H9 (cell line): ENCODE results near the gene USP40. TPM values are rescaled to one million over a fixed set of nuclear protein-coding genes. Genes with fewer than 3 reads are reported as not detected.

Experiments used
- DNase-seq: peaks from one replicate; pipeline ENCODE4 v3.0.0-alpha.2; 2017
- H2AFZ ChIP-seq: one replicate; pipeline ENCODE4 v1.6.1; 2013; ENCODE audit warnings: mild to moderate bottlenecking, low read length, control low read depth, moderate library complexity
- H2AK5ac ChIP-seq: 2 replicates; pipeline ENCODE4 v1.6.1; 2013; ENCODE audit warnings: low read length, control low read depth, mixed read lengths; ENCODE audit not compliant: insufficient read length
- H2BK120ac ChIP-seq: one replicate; pipeline ENCODE4 v1.6.1; 2013; ENCODE audit warnings: low read depth, mild to moderate bottlenecking, low read length, control low read depth, inconsistent platforms; ENCODE audit not compliant: poor library complexity, severe bottlenecking
- H2BK12ac ChIP-seq: 2 replicates; pipeline ENCODE4 v1.6.1; 2013; ENCODE audit warnings: low read length, control low read depth, mixed read lengths, low read depth; ENCODE audit not compliant: insufficient read length
- H2BK15ac ChIP-seq: 2 replicates; pipeline ENCODE4 v1.6.1; 2013; ENCODE audit warnings: low read depth, low read length, control low read depth
- H2BK20ac ChIP-seq: one replicate; pipeline ENCODE4 v1.6.1; 2013; ENCODE audit warnings: low read depth, mild to moderate bottlenecking, low read length, control low read depth, inconsistent platforms; ENCODE audit not compliant: poor library complexity, severe bottlenecking
- H2BK5ac ChIP-seq: 2 replicates; pipeline ENCODE4 v1.6.1; 2013; ENCODE audit warnings: low read length, control low read depth, mixed read lengths; ENCODE audit not compliant: insufficient read length
- H3K14ac ChIP-seq: 2 replicates; pipeline ENCODE4 v1.6.1; 2013; ENCODE audit warnings: low read length, control low read depth; ENCODE audit not compliant: insufficient read depth
- H3K18ac ChIP-seq: 2 replicates; pipeline ENCODE4 v1.6.1; 2013; ENCODE audit warnings: low read depth, mild to moderate bottlenecking, mixed read lengths, low read length, control low read depth; ENCODE audit not compliant: insufficient read length
- H3K23ac ChIP-seq: 2 replicates; pipeline ENCODE4 v1.6.1; 2013; ENCODE audit warnings: low read length, control low read depth, mixed read lengths, low read depth; ENCODE audit not compliant: insufficient read length
- H3K23me2 ChIP-seq: 2 replicates; pipeline ENCODE4 v1.6.1; 2013; ENCODE audit warnings: low read depth, mild to moderate bottlenecking, mixed read lengths, low read length, control low read depth; ENCODE audit not compliant: insufficient read length, poor library complexity, severe bottlenecking
- H3K27ac ChIP-seq: 2 replicates; pipeline ENCODE4 v1.5.1; 2013; ENCODE audit warnings: low read length, control low read depth, mixed read lengths, low read depth; ENCODE audit not compliant: insufficient read length
- H3K27me3 ChIP-seq: 2 replicates; pipeline ENCODE4 v1.6.1; 2013; ENCODE audit warnings: low read length, control low read depth, inconsistent platforms; ENCODE audit not compliant: insufficient read depth
- H3K4ac ChIP-seq: 2 replicates; pipeline ENCODE4 v1.6.1; 2013; ENCODE audit warnings: low read depth, mild to moderate bottlenecking, control low read depth, inconsistent platforms, low read length, moderate library complexity
- H3K4me1 ChIP-seq: 2 replicates; pipeline ENCODE4 v1.6.1; 2013; ENCODE audit warnings: low read length, control low read depth, inconsistent platforms; ENCODE audit not compliant: insufficient read depth
- H3K4me2 ChIP-seq: 2 replicates; pipeline ENCODE4 v1.6.1; 2013; ENCODE audit warnings: low read length, control low read depth, mixed read lengths; ENCODE audit not compliant: insufficient read length, insufficient read depth
- H3K56ac ChIP-seq: 2 replicates; pipeline ENCODE4 v1.6.1; 2013; ENCODE audit warnings: low read depth, mild to moderate bottlenecking, mixed read lengths, low read length, control low read depth; ENCODE audit not compliant: insufficient read length
- H3K79me1 ChIP-seq: 2 replicates; pipeline ENCODE4 v1.6.1; 2013; ENCODE audit warnings: low read depth, mild to moderate bottlenecking, moderate library complexity, low read length, control low read depth, inconsistent platforms; ENCODE audit not compliant: insufficient read depth, poor library complexity, severe bottlenecking
- H3K79me2 ChIP-seq: 2 replicates; pipeline ENCODE4 v1.6.1; 2013; ENCODE audit warnings: low read length, control low read depth, inconsistent platforms; ENCODE audit not compliant: insufficient read depth
- H3K9ac ChIP-seq: 2 replicates; pipeline ENCODE4 v1.6.1; 2013; ENCODE audit warnings: low read length, control low read depth, mixed read lengths; ENCODE audit not compliant: insufficient read length; ENCODE audit errors: extremely low read depth
- H3K9me3 ChIP-seq: one replicate; pipeline ENCODE4 v1.6.1; 2013; ENCODE audit warnings: low read depth, low read length, inconsistent platforms; ENCODE audit not compliant: control insufficient read depth
- H3T11ph ChIP-seq: one replicate; pipeline ENCODE4 v1.6.1; 2013; ENCODE audit warnings: mild to moderate bottlenecking, low read length, control low read depth, inconsistent platforms
- H4K20me1 ChIP-seq: one replicate; pipeline ENCODE4 v1.6.1; 2013; ENCODE audit not compliant: control insufficient read depth, insufficient read length, insufficient read depth
- H4K5ac ChIP-seq: 2 replicates; pipeline ENCODE4 v1.6.1; 2013; ENCODE audit warnings: low read depth, mild to moderate bottlenecking, mixed read lengths, low read length, control low read depth; ENCODE audit not compliant: insufficient read length
- H4K8ac ChIP-seq: replicated peaks from 2 replicates; pipeline ENCODE4 v1.6.1; 2013; ENCODE audit warnings: low read length, control low read depth, mixed read lengths, low read depth; ENCODE audit not compliant: insufficient read length
- H4K91ac ChIP-seq: 2 replicates; pipeline ENCODE4 v1.6.1; 2013; ENCODE audit warnings: low read depth, mild to moderate bottlenecking, moderate library complexity, mixed read lengths, low read length, control low read depth; ENCODE audit not compliant: insufficient read length
- H3K27ac Mint-ChIP-seq, 3 experiments: 2 replicates in 2 of 3; 3 replicates in 1 of 3; pipeline ENCODE4 v1.8.0; 2020 to 2021; ENCODE audit warnings: mixed read lengths in 3 of 3, mild to moderate bottlenecking in 1 of 3, moderate library complexity in 1 of 3
- H3K27me3 Mint-ChIP-seq: 2 replicates; pipeline ENCODE4 v1.8.0; 2021; ENCODE audit warnings: low read depth, mild to moderate bottlenecking, moderate library complexity, mixed read lengths
- H3K36me3 Mint-ChIP-seq, 3 experiments: 2 replicates in 2 of 3; 3 replicates in 1 of 3; pipeline ENCODE4 v1.8.0; 2020 to 2021; ENCODE audit warnings: low read depth in 3 of 3, mixed read lengths in 3 of 3; ENCODE audit not compliant: insufficient read depth in 1 of 3
- H3K4me1 Mint-ChIP-seq, 2 experiments: 2 replicates each; pipeline ENCODE4 v1.8.0; 2020; ENCODE audit warnings: mixed read lengths in 2 of 2
- H3K4me3 Mint-ChIP-seq, 2 experiments: 2 replicates in 1 of 2; 3 replicates in 1 of 2; pipeline ENCODE4 v1.8.0; 2020 to 2021; ENCODE audit warnings: mild to moderate bottlenecking in 2 of 2, mixed read lengths in 2 of 2, moderate library complexity in 1 of 2
- H3K9me3 Mint-ChIP-seq, 2 experiments: 2 replicates in 1 of 2; 3 replicates in 1 of 2; pipeline ENCODE4 v1.8.0; 2020; ENCODE audit warnings: mild to moderate bottlenecking in 2 of 2, mixed read lengths in 2 of 2, moderate library complexity in 1 of 2
- WGBS: extraction: QIAGEN DNeasy Blood & Tissue Kit; methylation state at CpG from one replicate; pipeline ENCODE4 v1.1.7; 2013; ENCODE audit warnings: missing lambda C conversion rate, low lambda C conversion rate, mixed read lengths; ENCODE audit not compliant: insufficient read length; ENCODE audit errors: extremely low coverage; 5-methylcytosine and 5-hydroxymethylcytosine counted together
- total RNA-seq: library from RNA; stranded (reverse); gene quantifications from 2 replicates; pipeline ENCODE4 v1.2.1, GENCODE V29; 2021
- TF ChIP-seq, protein P1 (sequence below): fragments of 200-600 bp; sonication (generic); conservative IDR thresholded peaks from 3 replicates; pipeline ENCODE4 v1.8.0; 2021; ENCODE audit warnings: antibody characterized with exemption, mild to moderate bottlenecking

The USP40 gene
- total RNA-seq, 1 experiment from 2014 or later = 7.5 TPM

DNA sequence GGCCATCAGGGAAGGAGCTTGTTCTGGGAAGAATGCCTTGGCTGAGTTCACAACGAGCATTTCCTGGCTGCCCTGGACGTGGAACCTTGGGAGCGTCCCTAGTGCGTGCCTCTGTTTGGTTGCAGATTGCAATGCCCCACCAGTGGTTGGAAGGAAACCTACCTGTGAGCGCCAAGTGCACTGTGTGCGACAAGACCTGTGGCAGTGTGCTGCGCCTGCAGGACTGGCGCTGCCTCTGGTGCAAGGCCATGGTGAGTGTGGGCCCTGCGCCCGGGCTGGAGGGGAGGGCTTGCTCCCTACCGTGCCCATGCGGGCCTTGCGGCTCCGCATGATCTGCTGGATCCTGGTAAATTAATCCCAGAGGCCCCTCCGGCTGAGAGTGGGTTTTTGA is 130.4 kb downstream of the USP40 start:
- Mint-ChIP-seq H3K27ac (no peak overlapping the region), H3K4me1 (no peaks in the 10 kb centered on the region)
- peak; percentile 21 for DNase-seq

More for the DNA sequence above, 130.4 kb downstream of the USP40 start:
- H3K14ac ChIP-seq = no peak overlapping the region
- no peaks in the 10 kb centered on the region for H3K4me1 ChIP-seq
- H3K4ac ChIP-seq = no peak overlapping the region
- no peaks in the 10 kb centered on the region for H3K79me2 ChIP-seq
- H3K4me2 ChIP-seq = no peak overlapping the region
- H4K5ac ChIP-seq = no peak overlapping the region
- Mint-ChIP-seq H3K36me3 (peaks cover 0 to 7% (median 4%) of the 10 kb centered on the region in 3 experiments; a peak in 3 of 7 replicates), H3K27me3 (no peaks in the 10 kb centered on the region), H3K9me3 (no peaks in the 10 kb centered on the region; a peak in 1 of 5 replicates), H3K4me3 (no peak overlapping the region)
- no peak overlapping the region for H2BK120ac ChIP-seq
- no peak overlapping the region for H3K27ac ChIP-seq
- H3K23me2 ChIP-seq = no peaks in the 10 kb centered on the region
- no peak overlapping the region for H2BK15ac ChIP-seq
- H3K79me1 ChIP-seq = no peaks in the 10 kb centered on the region
- no peaks in the 10 kb centered on the region for H3K27me3 ChIP-seq
- H3K23ac ChIP-seq = no peak overlapping the region
- H3K18ac ChIP-seq = no peak overlapping the region
- TF ChIP-seq, protein P1, sequence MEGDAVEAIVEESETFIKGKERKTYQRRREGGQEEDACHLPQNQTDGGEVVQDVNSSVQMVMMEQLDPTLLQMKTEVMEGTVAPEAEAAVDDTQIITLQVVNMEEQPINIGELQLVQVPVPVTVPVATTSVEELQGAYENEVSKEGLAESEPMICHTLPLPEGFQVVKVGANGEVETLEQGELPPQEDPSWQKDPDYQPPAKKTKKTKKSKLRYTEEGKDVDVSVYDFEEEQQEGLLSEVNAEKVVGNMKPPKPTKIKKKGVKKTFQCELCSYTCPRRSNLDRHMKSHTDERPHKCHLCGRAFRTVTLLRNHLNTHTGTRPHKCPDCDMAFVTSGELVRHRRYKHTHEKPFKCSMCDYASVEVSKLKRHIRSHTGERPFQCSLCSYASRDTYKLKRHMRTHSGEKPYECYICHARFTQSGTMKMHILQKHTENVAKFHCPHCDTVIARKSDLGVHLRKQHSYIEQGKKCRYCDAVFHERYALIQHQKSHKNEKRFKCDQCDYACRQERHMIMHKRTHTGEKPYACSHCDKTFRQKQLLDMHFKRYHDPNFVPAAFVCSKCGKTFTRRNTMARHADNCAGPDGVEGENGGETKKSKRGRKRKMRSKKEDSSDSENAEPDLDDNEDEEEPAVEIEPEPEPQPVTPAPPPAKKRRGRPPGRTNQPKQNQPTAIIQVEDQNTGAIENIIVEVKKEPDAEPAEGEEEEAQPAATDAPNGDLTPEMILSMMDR = no peak
- H2BK20ac ChIP-seq = no peak overlapping the region
- no peak overlapping the region for H3T11ph ChIP-seq
- H3K9me3 ChIP-seq = no peaks in the 10 kb centered on the region
- WGBS = no CpG with 5 or more reads among the region's 15 CpGs
- no peak overlapping the region for H2BK12ac ChIP-seq
- H2AK5ac ChIP-seq = no peak overlapping the region
- no peak overlapping the region for H2AFZ ChIP-seq
- H3K56ac ChIP-seq = no peak overlapping the region
- no peak overlapping the region for H4K91ac ChIP-seq
- H2BK5ac ChIP-seq = no peak overlapping the region
- no peak overlapping the region for H4K8ac ChIP-seq
- H4K20me1 ChIP-seq = no peaks in the 10 kb centered on the region
- no peak overlapping the region for H3K9ac ChIP-seq
